Tongue (tissue), 2 donors: ENCODE data around the gene ZCRB1. TPM values are rescaled to one million over a fixed set of nuclear protein-coding genes. Genes with fewer than 3 reads are reported as not detected.
"Not testable (repeated sequence)": the region's sequence is repeated elsewhere in the genome, so short reads cannot be mapped to it uniquely, and the experiment has no call there.

ENCODE experiments used
- DNase-seq: peaks from one replicate; pipeline ENCODE4 v3.0.0-alpha.2; 2015
- total RNA-seq: library from RNA; depleted of rRNA; stranded (reverse); fragments of >200 nt; gene quantifications from one replicate; pipeline ENCODE4 v1.2.3, GENCODE V29; 2014

The ZCRB1 gene, protein sequence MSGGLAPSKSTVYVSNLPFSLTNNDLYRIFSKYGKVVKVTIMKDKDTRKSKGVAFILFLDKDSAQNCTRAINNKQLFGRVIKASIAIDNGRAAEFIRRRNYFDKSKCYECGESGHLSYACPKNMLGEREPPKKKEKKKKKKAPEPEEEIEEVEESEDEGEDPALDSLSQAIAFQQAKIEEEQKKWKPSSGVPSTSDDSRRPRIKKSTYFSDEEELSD
- 17.0 TPM for total RNA-seq

DNA sequence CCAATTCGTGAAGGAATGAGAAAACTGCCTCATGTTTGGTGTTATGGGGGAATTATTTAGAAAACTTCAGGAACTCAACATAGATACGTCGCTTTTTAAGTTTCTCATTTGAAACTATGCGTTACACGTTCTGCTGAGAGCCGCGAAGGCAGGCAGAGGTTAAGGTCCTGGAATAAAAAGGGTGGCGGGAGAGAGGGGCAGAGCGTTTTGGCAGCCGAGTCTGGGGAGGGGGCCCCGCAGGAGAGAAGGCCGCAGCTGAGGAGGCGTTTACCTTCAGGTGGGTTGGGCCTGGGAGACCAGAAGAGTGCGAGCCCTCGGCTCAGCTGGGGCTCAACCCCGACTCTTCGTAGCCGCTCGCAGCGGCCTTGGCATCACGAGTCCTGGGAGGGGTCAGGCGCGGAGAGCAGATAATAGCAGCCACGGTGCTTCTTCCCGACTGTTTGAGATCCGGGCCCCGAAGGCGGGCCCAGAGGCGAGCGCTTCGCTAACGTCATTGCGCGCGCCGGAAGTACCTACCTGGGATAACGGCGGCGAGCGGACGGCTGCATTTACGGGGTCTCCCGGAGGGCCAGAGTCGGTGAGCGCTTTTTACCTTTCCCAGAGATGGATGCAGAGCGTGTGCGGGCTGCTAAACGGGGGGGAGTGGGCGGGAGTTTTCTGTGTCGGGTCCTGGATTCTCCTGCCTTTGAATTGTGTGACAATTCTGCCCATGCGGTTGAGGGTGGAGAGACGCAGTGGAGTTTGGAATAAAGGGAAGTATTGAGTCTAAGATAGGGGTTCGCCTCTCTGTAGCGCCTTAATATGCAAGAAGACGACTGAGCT lies at the start of gene ZCRB1, which contains the start of gene PPHLN1:
ZCRB1 (minus strand) TSS at position 442 of the 822 bp plus-strand sequence. CDS start 1,992 bp downstream, outside the sequence.
PPHLN1 (plus strand) TSS at position 515 of the 822 bp plus-strand sequence. CDS start 9,736 bp downstream, outside the sequence.
- DNase-seq: peak; percentile 93

DNA sequence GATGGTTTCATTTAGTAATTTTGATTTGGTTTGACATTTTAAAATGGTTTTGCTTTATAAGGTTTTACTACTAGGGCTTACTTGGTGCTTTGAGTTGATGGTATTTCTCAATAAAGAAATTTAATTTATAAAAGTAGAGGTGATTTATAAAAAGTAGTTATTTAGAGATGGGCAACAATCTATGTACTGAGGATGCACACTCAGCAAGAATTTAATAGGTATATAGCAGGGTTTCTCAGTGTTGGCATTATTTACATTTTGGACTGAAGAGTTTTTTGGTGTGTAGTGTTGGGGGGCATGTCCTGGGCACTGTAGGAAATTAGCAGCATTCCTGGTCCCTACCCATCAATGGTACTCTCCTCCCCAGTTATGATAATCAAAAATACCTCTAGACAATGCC lies 47.8 kb upstream of the ZCRB1 start:
- DNase-seq: no peak

DNA sequence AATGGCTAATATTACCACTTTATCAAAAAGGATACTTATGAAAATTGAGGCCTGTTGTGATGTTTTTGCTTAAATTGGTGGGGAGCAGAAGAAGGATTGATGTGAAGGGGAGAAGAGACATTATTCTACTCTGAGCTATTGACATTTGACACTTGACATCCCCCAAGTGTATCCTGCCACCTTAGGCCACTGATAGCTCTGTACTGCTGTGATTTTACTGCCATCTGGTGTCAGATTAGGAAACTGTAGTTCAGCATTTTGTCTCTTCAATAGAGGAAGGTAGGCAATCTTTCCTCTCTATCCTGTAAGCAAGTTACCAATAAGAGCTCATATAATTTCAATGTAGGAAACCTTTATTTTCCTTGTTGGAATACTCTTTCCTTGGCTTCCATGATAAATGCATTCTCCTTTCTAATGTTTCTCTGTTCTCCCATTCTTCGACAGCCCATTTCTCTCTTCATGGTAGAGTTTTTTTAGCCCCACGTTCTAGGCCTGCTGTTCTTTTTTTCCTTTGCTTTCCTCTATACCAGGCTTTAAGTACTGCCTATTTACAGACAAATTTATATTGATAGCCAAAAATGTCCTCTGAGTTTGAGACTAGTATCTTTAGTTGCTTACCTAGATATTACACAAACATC lies 46.4 kb upstream of the ZCRB1 start:
- DNase-seq: peak; percentile 66

DNA sequence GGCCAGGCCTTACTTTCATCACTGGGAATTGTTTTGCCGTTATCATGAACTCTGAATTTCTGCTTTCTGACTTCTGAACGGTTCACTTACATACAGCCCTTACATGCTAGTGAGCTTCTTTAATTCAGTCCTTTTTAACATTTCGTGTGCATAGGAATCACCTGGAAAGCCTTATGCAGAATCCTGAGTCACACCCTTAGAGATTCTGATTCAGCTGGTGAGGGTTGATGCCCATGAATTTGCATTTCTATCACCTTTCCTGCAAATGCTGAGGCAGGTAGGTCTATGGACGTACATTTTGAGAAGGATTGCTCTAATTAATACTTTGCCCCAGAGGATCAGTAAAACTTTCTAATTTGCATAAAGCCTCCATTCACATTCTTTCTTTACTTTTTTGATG lies 44.1 kb upstream of the ZCRB1 start:
- no peak for DNase-seq

DNA sequence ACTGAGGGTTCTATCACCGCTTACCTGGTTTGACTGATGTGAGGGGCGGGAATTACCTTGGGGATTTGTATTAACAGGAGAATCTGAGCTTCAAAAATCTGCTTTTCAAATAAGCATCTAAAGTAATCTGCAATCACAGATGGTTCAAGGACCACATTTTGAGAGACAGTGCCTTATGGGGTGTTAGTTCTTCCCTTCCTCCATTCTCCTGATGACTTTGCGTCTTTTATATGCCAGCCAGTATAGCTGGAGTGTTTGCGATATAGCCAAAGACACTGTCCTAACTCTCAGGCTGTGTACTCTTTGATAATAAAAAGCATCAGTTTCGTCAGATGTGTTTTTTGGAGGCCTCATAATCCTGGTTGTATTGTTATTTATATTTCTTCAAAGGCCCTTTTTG lies 39.6 kb upstream of the ZCRB1 start:
- DNase-seq: no peak

DNA sequence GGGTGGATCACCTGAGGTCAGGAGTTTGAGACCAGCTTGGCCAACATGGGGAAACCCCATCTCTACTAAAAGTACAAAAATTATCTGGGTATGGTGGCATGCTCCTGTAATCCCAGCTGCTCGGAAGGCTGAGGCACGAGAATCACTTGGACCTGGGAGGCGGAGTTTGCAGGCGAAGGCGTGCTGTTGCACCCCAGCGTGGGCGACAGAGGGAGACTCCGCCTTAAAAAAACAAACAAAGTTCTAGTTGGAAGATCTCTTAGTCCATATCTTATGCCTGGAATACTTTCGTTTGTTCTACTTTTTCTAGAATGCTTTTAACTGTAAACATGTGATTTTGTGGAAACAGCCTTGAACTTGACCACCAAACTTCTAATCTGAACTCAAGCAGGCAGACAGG lies 38.8 kb upstream of the ZCRB1 start:
- no peak for DNase-seq

DNA sequence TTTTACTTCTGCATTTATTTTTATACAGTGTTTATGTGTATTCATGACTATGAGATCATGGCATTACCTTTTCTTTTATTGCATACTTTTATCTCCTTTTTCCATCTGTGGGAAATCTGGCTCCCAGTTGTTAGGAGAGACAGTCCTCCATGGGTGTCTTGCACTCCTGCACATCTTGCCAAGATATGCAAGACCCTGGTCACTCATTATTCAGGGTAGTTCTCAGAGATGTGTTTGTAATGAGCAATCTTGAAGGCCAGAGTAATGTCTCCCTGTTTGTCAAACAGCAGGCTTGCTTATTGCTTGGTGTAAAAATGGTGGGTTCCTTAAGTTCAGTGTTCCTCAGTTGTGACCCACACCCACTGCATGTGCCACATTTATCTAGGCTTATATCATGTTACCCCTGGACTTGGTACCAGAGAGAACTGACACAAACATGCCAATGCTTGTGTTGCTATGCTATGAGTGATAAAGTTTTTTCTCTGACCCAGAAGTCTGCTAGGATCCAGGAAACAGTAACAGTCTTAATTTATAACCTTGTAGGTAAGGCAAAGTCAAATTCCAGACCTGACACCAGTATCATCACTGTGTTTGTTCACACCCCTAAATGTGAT lies 36.9 kb upstream of the ZCRB1 start:
- no peak for DNase-seq

DNA sequence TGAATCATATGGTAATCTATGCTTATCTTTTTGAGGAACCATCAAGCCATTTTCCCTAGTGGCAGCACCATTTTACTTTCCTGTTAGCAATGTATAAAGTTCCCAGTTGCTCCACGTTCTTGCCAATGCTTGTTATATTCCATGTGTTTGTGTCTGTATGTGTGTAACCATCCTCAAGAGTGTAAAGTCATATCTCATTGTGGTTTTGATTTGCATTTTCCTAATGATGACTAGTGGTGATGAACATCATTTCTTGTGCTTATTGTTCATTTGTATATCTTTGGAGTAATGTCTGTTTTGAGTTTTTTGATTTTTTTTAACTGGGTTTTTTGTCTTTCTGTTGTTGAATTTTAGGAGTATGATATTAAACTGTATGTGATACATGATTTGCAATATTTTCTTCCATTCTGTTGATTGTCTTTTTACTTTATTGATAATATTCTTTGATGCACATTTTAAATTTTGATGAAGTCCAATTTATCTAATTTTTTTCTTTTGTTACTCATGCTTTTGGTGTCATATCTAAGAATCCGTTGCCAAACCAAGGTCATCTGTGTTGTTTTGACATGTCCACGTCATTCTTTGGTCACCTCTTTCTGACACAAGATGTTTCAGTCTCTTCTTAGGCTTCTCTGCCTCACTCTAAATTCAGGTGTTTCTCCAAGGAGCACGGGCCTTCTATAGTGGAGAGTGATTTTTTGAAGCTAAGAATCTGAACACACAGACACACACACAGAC lies 36.2 kb upstream of the ZCRB1 start:
- no peak for DNase-seq

DNA sequence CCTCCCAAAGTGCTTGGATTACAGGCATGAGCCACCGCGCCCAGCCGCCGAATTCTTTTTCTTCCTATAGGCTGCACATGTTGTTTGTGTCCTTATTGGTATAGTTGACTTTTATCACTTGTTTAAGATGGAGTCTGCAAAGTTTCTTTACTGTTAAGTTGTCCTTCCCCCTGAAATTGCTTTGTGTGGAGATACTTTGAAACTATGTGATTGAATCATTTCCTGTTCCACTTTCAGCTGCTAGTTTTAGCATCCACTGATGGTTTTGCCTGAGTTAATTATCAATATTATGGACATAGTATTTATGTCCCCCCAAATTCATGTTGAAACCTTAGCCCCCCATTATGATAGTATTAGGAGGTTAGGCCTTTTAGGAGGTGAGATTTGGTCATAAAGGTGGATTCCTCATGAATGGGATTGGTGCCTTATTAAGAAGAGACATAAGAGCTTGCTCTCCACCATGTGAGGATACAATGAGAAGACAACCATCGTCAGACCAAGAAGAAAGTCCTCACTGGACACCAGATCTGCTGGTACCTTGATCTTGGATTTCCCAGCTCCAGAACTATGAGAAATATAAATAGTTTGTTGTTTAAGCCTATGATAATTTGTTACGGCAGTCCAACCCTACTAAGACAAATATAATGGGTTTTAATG lies 35.0 kb upstream of the ZCRB1 start:
- no peak for DNase-seq

DNA sequence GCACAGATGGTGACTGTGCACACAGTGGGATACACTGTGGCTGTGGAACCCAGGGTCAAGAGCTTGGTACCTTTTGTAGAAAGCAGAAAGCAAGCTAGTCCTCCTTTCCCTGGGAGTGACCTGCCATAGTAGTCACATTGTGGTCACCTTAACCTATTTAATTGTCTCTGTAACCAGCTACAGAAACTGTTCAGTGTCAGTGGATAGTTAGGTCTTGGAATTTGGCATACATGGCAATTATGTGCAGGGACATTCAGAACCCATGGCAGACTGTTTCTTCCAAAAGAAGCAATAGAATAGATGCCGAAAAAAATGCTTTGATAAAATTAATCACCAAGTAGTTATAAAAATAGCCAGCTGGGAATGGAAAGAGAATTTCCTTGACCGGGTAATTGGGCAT lies 30.4 kb upstream of the ZCRB1 start:
- no peak for DNase-seq

DNA sequence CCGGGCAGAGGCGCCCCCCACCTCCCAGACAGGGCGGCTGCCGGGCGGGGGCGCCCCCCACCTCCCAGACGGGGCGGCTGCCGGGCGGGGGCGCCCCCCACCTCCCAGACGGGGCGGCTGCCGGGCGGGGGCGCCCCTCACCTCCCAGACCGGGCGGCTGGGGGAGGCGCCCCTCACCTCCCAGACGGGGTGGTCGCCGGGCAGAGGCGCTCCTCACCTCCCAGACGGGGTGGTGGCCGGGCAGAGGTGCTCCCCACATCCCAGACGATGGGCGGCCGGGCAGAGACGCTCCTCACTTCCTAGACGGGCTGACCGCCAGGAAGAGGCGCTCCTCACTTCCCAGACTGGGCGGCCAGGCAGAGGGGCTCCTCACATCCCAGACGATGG lies 24.1 kb upstream of the ZCRB1 start:
- not testable (repeated sequence) for DNase-seq

DNA sequence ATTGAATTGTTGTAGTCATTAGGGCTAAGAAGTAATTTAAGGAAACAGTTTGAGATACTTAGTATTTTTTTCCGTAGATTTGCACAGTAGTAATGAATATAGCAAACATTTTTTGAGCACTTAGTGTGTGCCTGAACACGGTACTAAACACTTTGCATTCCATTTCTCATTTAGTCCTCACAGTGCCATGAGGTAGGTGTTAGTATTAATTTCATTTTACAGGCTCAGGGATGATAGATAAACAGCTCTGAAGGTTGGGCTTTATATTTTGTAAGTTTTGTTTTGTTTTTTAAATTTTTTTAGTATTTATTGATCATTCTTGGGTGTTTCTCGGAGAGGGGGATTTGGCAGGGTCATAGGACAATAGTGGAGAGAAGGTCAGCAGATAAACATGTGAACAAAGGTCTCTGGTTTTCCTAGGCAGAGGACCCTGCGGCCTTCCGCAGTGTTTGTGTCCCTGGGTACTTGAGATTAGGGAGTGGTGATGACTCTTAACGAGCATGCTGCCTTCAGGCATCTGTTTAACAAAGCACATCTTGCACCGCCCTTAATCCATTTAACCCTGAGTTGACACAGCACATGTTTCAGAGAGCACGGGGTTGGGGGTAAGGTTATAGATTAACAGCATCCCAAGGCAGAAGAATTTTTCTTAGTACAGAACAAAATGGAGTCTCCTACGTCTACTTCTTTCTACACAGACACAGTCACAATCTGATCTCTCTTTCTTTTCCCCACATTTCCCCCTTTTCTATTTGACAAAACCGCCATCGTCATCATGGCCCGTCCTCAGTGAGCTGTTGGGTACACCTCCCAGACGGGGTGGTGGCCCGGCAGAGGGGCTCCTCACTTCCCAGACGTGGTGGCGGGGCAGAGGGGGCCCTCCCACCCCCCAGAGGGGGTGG lies 23.5 kb upstream of the ZCRB1 start:
- DNase-seq: not testable (repeated sequence)

DNA sequence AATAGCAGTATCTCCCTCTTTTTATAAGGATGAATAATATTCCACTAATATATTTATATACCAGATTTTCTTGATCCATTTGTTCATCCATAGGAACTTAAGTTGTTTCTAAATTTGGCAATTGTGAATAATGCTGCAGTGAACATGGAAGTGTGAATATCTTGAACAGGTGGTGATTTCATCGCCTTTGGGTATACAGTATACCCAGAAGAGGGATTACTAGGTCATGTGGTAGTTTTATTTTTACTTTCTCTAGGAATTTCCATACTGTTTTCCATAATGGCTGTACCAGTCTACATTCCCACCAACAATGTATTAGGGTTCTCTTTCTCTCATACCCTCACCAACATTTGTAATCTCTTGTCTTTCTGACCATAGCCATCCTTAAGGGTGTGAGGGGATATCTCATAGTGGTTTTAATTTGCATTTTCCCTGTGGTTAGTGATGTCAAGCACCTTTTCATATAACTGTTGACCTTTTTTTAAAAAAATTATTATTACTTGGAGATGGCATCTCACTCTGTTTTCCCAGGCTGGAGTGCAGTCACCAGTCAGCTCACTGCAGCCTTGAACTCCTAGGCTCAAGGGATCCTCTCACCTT lies 20.6 kb upstream of the ZCRB1 start:
- peak; percentile 24 for DNase-seq

DNA sequence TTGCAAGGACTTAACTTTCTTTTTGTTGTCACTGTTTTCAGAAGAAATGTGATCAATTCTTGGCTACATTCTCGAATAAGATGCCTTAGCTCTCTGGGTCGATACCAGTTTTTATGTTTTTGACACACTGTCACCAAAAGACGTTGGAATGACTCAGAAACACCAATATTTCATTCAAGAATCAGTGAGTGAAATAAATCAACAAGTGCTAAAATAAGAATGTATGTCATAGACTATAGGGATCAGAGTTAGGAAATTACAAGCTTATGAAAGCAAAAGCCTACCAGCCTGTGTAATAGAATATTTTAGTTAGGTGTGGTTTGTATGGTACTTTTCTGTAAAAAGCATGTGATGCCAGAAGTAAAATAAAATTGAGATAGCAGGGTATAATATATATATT lies 17.8 kb upstream of the ZCRB1 start:
- DNase-seq: no peak

DNA sequence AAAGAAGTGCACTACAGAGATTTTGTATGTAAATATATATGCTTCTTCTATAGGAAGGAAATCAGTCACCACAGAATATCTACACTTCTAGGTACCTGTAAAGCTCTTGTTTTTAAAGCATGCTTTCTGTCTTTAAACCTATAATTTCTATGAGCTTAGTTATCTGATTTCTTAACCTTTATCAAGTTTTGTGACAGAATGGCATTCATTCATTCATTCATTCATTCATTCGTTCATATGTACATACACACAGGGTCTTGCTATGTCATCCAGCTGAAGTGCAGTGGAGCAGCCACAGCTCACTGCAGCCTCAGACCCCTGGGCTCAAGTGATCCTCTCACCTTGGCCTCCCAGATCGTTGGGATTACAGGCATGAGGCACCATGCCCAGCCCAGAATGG lies 16.1 kb upstream of the ZCRB1 start:
- no peak for DNase-seq

DNA sequence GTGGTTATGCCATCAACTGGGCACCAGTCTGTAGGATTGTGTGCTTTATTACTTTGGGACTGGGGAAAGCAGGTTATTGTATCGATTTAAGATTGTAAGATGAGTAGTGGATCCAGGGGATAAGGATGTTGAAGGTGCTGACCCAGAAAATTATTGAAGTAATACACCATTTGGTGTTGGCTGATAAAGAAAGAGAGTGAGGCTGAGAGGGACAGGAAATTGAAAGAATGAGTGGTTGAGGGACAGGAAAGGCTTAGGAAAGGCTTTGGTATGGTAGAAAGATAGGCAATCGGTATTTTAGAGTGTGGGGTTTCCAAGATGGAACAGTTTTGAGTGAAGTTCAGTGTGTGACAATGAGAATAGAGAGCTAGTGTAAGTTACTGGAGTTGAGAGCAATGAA lies 12.4 kb upstream of the ZCRB1 start:
- no peak for DNase-seq

DNA sequence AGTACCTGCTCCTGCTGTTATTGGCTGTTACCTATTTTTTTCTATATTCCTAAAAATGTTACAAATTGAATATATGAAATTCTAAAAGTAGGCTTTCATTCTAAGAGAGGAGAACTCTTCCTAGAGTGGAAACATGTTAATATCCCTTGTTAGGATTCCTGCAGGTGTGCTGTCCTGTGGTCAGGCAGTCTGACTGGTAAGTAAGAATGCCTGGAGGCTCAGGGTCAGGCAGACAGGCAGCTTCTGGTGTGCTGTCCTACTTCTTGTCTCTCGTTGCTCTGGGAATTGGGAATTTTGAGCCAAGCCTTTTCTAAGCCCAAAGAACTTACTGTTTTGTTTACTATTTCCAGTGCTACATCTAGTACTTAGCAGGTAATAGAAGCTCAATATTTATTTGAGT lies 10.4 kb upstream of the ZCRB1 start:
- DNase-seq: no peak

DNA sequence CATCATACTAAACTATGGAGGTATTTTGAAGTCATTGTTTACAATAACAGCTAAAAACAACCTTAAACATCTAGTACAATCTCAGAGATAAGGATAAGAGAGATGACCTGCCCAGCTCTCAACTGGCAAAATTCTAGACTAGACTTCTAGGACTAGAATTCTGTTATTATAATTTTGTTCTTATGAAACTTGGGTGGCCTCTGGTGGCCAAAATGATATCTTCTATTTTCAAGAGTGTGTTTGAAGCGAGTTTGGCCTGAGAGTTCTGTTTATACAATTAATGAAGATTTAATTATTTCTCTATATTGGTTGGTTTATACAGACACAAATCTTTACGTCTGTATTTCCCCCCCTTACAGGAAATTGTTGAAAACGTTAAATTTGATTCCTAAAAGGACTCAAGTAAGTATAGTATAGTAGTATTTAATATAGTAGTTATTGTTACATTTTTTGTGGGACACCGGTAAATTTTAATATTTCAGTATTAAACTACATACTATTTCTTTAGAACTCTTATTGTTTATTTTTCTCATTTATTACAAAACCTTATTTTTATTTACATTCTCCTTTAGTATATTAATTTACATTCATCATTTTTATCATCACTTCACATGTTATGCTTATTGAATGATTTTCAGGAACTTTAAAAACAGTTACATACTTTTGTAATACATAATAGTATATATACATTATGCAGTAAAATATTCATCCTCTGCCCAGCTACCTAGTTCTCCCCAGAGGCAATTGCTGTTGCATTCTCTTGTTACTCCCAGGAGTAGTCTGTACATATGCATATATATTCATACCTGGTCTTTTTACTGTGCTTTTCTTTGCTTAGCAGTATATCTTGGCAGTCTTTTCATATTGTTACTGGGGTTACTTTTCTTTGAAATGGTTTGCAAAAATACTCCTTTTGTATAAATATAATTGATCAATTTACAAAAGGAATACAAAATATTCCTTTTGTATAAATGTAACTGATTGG lies 6.7 kb upstream of the ZCRB1 start:
- DNase-seq: peak; percentile 72

DNA sequence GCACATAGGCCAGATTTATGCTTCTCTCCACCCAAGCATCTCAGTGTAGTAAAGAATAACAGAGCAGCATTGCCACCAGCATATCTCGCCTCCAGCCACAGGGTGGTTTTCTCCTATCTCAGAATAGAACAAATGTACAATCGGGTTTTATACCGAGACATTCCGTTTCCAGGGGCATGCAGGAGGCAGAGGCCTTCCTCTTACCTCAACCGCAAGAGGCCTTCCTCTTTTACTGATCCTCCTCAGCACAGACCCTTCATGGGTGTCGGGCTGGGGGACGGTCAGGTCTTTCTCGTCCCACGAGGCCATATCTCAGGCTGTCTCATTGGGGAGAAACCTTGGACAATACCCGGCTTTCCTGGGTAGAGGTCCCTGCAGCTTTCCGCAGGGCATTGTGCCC lies 4.2 kb upstream of the ZCRB1 start:
- DNase-seq: not testable (repeated sequence)
